GM18873 (cell line): ENCODE measurements around the gene ADARB1.

ENCODE experiments used
- ATAC-seq: cut with Tn5 transposase; IDR thresholded peaks from one replicate; pipeline ENCODE4 v1.9.1; 2021; ENCODE audit warnings: mild to moderate bottlenecking, moderate library complexity, moderate number of reproducible peaks; ENCODE audit not compliant: unreplicated experiment, low FRiP score

Gene ADARB1

DNA sequence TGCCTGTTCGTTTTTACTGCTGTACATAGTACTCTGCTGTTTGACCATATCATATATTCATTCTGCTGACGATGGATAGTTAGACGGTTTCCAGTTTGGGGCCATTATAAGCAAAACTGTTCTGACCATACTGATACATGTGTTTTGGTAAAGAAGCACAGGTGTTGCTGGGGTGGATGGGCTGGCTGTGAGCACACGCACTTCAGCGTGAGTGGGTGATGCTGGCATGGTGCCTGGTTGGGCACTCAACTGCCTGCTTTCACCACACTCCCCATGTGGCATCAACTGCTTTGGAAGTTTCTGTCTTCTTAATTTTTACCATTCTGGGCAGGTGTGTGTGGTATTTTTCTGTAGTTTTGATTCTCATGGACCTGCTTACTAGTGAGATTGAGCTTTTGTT lies 37.3 kb downstream of the ADARB1 start:
- ATAC-seq: no peak

DNA sequence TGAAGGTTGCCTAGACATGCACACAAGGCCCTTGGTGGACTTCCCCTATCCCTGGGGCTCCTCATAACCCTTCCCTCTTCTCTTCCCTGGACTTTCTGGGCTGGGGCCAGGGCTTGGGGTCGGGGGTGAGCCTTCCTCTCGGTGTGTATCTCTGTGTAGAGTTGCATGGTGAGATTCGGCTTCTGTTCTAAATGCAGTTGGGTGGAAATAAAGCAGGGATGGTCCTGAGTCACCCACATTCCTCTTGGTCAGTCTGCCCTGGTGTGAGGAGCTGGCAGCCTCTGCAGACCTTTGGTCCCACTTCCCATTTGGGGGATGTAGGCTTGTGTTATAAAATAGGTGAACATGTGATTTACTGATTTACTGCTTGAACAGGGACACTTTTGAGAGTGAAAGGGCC lies 38.0 kb downstream of the ADARB1 start:
- ATAC-seq: no peak

DNA sequence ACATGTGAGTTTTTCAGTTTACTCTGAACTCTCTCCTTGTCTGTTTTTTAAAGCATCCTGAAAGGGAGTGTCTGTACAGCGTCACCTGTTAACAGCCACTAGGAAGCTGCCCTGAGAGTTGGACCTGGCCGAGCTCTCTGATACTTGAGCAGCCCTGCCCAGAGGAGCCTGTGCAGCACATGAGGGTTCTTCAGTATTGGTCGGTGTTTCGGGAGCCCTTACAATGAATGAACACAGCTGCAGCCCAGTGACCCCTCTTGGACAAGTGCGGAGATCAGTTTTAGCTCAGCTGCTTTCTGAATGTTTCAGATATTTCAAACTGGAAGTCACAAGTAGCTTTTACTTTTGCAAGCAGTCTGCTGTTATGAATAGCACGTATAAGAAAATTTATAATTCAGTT lies 39.2 kb downstream of the ADARB1 start:
- no peak for ATAC-seq

DNA sequence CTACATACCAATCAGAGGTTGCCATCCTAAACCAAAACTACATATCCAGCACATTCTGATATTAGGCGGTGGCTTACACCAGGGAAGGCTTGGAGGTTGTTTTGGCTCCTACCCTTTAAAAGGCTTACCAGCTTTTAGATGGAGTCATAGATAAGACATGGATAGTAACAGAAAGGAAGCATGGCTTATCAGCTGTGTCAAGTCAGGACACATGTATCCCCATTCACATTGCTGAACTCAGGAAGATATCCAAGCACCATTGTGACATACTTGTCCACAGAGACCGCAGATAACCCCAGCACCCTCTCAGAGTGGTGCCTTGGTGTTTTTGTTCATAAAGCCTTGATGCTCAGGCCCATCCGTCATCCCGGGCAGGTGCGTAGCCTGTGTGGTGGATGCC lies 39.7 kb downstream of the ADARB1 start:
- no peak for ATAC-seq

GRCh38 chr21:45114475-45114874 lies 40.1 kb downstream of the ADARB1 start:
- no peak for ATAC-seq

DNA sequence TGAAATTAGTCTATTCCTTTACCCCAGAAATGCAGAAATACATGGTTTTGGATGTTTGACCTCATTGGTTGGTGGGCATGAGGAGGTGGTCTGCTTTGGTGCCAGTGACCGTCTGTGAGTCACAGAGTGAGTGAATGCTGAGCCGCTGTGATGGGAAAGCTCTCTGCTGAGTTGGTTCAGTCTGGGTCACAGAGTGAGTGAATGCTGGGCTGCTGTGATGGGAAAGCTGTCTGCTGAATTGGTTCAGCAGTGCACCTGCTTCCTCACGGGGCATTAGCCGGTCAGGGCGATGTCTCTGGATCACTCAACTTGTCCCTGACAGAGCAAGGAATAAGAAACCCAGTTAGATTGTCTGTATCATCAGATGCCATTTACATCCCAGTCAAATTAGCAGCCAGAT lies 40.8 kb downstream of the ADARB1 start:
- no peak for ATAC-seq

GRCh38 chr21:45116066-45116465 lies 41.7 kb downstream of the ADARB1 start:
- no peak for ATAC-seq

- no peak for ATAC-seq
Measured at GRCh38 chr21:45117314-45117713, 42.9 kb downstream of the ADARB1 start.

DNA sequence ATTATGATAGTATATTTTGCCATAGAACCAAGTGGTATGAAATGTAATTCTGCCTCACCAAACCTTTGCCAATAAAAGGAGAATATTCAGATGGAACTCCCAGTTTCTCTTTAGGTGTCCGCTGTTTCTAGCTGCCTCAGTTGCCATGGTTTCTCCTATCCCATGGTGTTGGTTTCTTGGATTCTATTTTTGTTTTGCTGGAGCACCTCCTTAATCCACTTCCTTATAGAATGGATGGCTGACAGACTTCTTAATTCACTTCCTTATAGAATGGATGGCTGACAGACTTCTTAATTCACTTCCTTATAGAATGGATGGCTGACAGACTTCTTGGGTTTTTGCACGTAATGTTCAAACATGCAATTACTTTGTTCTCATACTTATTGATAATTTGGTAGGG lies 43.7 kb downstream of the ADARB1 start:
- ATAC-seq: no peak

GRCh38 chr21:45119812-45120211 lies 45.4 kb downstream of the ADARB1 start:
- no peak for ATAC-seq

GRCh38 chr21:45120975-45121374 lies 46.6 kb downstream of the ADARB1 start:
- no peak for ATAC-seq

- ATAC-seq: no peak
Measured at GRCh38 chr21:45122030-45122429, 47.6 kb downstream of the ADARB1 start.

- ATAC-seq: no peak
Measured at GRCh38 chr21:45122432-45123132, 48.2 kb downstream of the ADARB1 start.

- no peak for ATAC-seq
Measured at GRCh38 chr21:45123440-45123839, 49.1 kb downstream of the ADARB1 start.

- no peak for ATAC-seq
Measured at GRCh38 chr21:45124596-45124995, 50.2 kb downstream of the ADARB1 start.

DNA sequence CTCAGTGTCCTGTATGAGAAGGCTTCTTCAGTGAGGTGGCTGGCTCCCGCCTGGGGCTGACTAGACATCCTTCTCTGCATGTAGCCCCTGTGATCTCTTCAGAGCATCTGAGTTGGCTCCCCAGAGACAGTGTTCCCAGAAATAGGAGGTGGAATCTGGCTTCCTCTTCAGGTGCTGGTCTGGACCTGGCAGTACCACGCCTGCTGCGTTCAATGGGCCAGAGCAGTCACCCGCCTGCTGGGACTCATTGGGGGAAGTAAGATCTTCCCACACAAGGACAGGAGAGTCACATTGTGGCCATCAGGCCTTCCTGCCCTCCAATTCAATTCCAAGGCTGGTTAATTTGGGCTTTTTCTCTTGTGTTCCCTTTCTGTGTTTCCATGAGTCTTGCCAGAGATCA lies 51.0 kb downstream of the ADARB1 start:
- no peak for ATAC-seq

- no peak for ATAC-seq
Measured at GRCh38 chr21:45126204-45126626, 51.8 kb downstream of the ADARB1 start.

GRCh38 chr21:45126983-45127382 lies 52.6 kb downstream of the ADARB1 start:
- no peak for ATAC-seq

DNA sequence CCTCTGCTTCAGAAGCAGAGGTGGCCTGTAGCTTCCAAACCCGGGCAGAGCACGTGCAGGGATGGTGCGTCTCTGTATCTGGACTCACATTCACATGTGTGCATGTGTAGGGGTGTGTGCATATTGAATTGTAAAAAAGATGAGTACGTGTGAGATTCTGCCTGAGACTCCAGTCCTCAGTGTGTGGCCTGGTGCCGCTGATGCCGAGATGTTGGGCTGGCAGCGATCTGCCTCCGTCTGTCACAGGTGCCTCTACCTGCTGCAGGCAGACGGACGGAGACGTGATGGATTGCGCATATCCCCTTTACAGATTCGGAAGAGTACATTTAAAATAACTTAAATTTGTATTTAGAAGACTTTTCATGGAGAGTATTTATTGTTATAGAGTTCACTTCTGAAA lies 53.6 kb downstream of the ADARB1 start:
- ATAC-seq: no peak

- ATAC-seq: no peak
Measured at GRCh38 chr21:45128613-45129188, 54.3 kb downstream of the ADARB1 start.

- no peak for ATAC-seq
Measured at GRCh38 chr21:45129189-45129923, 55.0 kb downstream of the ADARB1 start.

DNA sequence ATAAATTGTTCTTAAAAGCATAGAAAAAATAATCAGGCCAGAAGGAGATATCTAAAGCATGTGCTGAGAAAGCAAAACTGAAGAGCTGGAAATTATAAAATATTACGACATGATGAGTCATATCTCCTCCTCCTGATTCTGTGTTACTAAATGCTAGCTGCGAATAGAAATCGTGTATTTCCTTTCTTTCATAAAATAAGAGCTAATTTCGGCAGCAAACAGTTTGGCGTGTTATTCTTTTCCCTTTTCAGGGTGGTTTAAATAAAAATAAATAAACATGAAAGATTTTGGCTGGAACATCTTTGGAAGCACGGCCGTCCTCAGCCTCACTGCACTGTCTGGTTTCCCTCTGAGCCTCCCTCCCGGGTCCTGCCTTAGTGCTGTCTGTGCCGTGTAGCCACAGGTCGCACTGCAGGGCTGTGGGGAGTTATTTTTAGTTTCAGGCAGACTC lies 56.0 kb downstream of the ADARB1 start:
- no peak for ATAC-seq
